T-helper 1 cell (primary cell): Measurements from ENCODE around the gene TMEM18.

ENCODE experiments used
- DNase-seq, 5 donors: peaks; one replicate each; pipeline ENCODE4 v3.0.0-alpha.2; 2012 to 2020

The TMEM18 gene

GRCh38 chr2:633371-633770, 43.8 kb downstream of the TMEM18 start:
- DNase-seq, result no peak

GRCh38 chr2:632471-632870, 44.7 kb downstream of the TMEM18 start:
- DNase-seq, result no peak

- no peak for DNase-seq
Observed at GRCh38 chr2:631741-632140, 45.5 kb downstream of the TMEM18 start.

GRCh38 chr2:630451-631320, 46.5 kb downstream of the TMEM18 start:
- DNase-seq, result no peak

GRCh38 chr2:629961-630360, 47.2 kb downstream of the TMEM18 start:
- DNase-seq, result no peak

GRCh38 chr2:628651-629050, 48.6 kb downstream of the TMEM18 start:
- no peak for DNase-seq

- DNase-seq, result no peak
Observed at GRCh38 chr2:627926-628560, 49.2 kb downstream of the TMEM18 start.

GRCh38 chr2:627340-627709, 49.9 kb downstream of the TMEM18 start:
- DNase-seq, result no peak

- no peak for DNase-seq
Observed at GRCh38 chr2:626491-627339, 50.5 kb downstream of the TMEM18 start.

- no peak for DNase-seq
Observed at GRCh38 chr2:625415-626333, 51.5 kb downstream of the TMEM18 start.

GRCh38 chr2:624551-625347, 52.5 kb downstream of the TMEM18 start:
- DNase-seq, result no peak

- no peak for DNase-seq
Observed at GRCh38 chr2:624096-624495, 53.1 kb downstream of the TMEM18 start.

- DNase-seq, result no peak
Observed at GRCh38 chr2:623130-623922, 53.9 kb downstream of the TMEM18 start.

- DNase-seq, result no peak
Observed at GRCh38 chr2:622357-622756, 54.8 kb downstream of the TMEM18 start.

- DNase-seq, result no peak
Observed at GRCh38 chr2:621303-622099, 55.7 kb downstream of the TMEM18 start.

- DNase-seq, result no peak
Observed at GRCh38 chr2:620471-621302, 56.5 kb downstream of the TMEM18 start.

- DNase-seq, result no peak
Observed at GRCh38 chr2:620004-620403, 57.2 kb downstream of the TMEM18 start.

GRCh38 chr2:618422-618990, 58.7 kb downstream of the TMEM18 start:
- DNase-seq, result no peak
